Effector memory CD4-positive, alpha-beta T cell (primary cell): ENCODE data around the gene MAB21L1.

Experiments
- DNase-seq, 3 donors: peaks; one replicate each; pipeline ENCODE4 v3.0.0-alpha.2; 2020
- H3K27ac ChIP-seq: 2 replicates; pipeline ENCODE4 v1.7.0; 2013; ENCODE audit warnings: mild to moderate bottlenecking, low read length, moderate library complexity; ENCODE audit not compliant: insufficient read depth, poor library complexity, severe bottlenecking
- H3K27me3 ChIP-seq: replicated peaks from 2 replicates; pipeline ENCODE4 v1.7.0; 2013; ENCODE audit warnings: mild to moderate bottlenecking, low read length; ENCODE audit not compliant: insufficient read depth, control insufficient read depth, poor library complexity, severe bottlenecking
- H3K36me3 ChIP-seq: 2 replicates; pipeline ENCODE4 v1.7.0; 2013; ENCODE audit warnings: mild to moderate bottlenecking, low read length, moderate library complexity; ENCODE audit not compliant: control insufficient read depth, insufficient read depth
- H3K4me1 ChIP-seq: 2 replicates; pipeline ENCODE4 v1.7.0; 2013; ENCODE audit warnings: low read length, mild to moderate bottlenecking; ENCODE audit not compliant: control insufficient read depth, insufficient read depth, poor library complexity, severe bottlenecking
- H3K4me3 ChIP-seq: 2 replicates; pipeline ENCODE4 v1.7.0; 2013; ENCODE audit warnings: low read length, low read depth, mild to moderate bottlenecking; ENCODE audit not compliant: insufficient read depth, poor library complexity, severe bottlenecking
- H3K9me3 ChIP-seq: 2 replicates; pipeline ENCODE4 v1.7.0; 2013; ENCODE audit warnings: mild to moderate bottlenecking, low read length, moderate library complexity; ENCODE audit not compliant: control insufficient read depth

Gene MAB21L1

DNA sequence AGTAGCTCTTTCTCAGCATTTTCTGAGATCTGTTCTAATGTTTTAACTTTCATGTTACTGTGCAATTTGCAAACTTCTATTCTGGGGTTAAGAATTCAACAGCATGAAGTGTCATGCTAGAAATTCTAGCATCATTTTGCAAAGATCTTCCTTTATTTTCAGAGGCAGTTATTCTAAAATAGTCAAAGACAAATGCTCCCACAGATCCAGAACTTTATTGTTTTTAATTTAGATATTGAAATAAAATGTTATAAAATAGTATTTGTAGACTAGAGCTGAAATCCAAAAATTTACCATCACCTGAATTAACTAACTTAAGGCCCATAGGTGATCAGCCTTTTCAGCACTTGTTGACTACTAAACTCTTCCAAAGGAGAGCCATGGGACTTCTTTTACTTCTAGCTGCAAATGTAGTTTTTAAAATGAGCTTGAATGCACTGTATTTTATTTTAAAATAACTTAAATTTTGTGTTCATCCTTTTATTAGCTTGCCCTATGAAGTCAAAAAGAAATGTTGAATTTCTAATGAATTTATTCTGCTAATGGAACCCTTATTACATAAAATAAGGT lies 3.2 kb downstream of the MAB21L1 start:
- H3K27ac ChIP-seq, result no peak overlapping the region
- no peak for DNase-seq
- H3K27me3 ChIP-seq, result peaks cover 35% of the 10 kb centered on the region
- H3K4me1 ChIP-seq, result no peaks in the 10 kb centered on the region
- no peaks in the 10 kb centered on the region for H3K36me3 ChIP-seq
- H3K4me3 ChIP-seq, result no peak overlapping the region
- H3K9me3 ChIP-seq, result peaks cover 6% of the 10 kb centered on the region

DNA sequence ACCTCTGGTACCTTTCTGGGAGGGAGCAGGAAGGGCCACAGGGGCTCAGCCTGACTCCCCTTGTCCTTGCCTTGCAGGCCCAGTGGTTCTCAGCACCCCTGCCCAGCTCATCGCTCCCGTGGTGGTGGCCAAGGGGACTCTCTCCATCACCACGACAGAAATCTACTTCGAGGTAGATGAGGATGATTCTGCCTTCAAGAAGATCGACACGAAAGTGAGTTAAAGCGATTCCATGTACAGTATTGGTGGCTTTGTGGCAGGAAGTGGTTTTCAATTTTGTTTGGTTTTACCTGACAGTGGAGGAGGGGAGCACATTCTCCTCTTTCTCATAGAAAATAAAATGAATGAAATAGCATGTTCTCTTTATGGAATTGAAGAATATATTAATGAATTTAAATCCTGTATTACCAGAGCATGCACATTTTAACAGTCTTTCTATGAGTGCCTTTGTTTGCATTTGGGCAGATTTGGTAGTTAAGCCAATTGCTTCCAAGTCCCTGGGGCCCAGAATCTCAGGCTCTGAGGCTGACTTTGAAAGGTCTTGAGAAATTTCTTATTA lies 4.1 kb downstream of the MAB21L1 start:
- Histone ChIP-seq H3K4me3 (no peak overlapping the region), H3K9me3 (peaks cover 6% of the 10 kb centered on the region), H3K36me3 (no peaks in the 10 kb centered on the region), H3K4me1 (no peaks in the 10 kb centered on the region), H3K27ac (no peak overlapping the region), H3K27me3 (peaks cover 32% of the 10 kb centered on the region)
- no peak for DNase-seq

DNA sequence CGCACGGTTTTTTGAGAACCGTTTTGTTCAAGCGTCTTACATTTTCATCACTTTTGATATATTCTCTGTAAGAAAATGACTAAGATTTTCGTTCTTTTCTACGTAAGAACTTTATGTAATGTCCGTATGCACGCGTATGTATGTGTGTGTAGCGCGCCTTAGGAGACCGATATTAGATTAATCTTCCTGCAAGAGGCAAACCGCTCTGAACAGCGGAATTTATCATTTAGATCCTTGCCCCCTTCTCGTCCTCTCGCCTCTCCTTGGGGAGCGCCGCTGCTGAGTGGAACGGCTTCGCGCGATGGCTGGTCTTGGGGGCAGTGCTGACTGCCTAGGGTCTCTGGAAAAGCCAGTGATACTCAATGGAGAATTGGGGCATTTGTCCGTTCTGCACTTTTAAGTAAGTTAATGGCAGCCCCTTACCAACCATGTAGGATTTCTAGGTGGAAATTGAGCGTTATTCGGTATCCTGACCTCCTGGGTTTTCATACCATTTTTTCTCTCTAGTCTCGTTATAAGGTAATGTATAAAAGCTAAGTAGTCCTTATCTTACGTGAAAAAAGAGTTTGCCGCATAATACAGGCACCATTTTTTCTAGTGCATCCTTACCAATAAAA lies 4.7 kb downstream of the MAB21L1 start:
- no peaks in the 10 kb centered on the region for H3K4me1 ChIP-seq
- peaks cover 32% of the 10 kb centered on the region for H3K27me3 ChIP-seq
- H3K36me3 ChIP-seq, result no peaks in the 10 kb centered on the region
- H3K4me3 ChIP-seq, result no peak overlapping the region
- peaks cover 6% of the 10 kb centered on the region for H3K9me3 ChIP-seq
- H3K27ac ChIP-seq, result no peak overlapping the region
- no peak for DNase-seq

DNA sequence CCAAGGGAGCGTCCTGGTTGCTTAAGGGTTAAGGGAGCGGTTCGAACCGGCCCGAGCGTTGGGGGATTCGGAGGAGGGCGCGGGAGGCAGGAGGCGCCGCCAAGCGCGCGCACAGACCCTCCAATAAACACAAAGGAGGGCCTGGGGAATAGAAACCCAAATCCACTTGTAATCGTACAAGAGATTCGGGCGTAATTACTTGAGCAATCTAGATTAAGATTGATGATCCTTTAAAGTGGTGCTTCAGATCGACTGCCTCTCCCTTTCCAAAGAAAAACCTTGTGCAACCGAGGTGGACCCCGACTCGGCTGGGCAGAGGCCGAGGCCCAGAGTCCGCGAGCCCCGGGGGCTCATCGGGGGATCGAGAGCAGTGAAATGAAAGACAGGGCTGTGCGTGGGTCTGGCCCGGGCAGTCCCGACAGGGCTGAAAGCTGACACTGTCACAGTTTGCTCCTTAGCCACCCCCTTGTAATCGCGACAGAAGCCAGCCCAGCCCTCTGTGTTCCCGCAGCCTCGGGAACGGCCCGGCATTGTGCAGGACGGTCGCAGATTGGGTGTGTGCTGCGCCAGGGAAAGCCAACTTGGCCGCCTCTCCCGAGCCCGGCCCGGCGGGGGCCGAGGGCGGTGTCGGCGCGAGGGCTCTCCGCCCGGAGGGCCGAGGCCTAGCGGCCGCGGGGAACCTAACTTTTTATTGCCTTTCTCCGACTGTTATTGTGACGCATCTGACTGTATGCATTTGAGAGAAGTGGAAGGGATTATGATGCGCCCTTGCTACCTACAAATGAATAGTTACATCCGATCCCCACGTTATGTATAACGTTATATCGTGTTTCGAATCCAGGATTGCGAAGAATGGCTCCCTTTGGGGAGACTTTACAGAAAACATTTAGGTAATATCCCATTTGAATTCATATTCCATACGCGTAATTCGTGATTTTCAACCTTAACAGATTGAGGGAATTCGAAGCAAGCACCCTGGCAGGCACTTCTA lies 5.5 kb downstream of the MAB21L1 start:
- peaks cover 27% of the 10 kb centered on the region for H3K27me3 ChIP-seq
- no peak for DNase-seq
- H3K4me3 ChIP-seq, result no peak overlapping the region
- no peak overlapping the region for H3K27ac ChIP-seq
- H3K9me3 ChIP-seq, result peaks cover 6% of the 10 kb centered on the region
- no peaks in the 10 kb centered on the region for H3K4me1 ChIP-seq
- H3K36me3 ChIP-seq, result no peaks in the 10 kb centered on the region

DNA sequence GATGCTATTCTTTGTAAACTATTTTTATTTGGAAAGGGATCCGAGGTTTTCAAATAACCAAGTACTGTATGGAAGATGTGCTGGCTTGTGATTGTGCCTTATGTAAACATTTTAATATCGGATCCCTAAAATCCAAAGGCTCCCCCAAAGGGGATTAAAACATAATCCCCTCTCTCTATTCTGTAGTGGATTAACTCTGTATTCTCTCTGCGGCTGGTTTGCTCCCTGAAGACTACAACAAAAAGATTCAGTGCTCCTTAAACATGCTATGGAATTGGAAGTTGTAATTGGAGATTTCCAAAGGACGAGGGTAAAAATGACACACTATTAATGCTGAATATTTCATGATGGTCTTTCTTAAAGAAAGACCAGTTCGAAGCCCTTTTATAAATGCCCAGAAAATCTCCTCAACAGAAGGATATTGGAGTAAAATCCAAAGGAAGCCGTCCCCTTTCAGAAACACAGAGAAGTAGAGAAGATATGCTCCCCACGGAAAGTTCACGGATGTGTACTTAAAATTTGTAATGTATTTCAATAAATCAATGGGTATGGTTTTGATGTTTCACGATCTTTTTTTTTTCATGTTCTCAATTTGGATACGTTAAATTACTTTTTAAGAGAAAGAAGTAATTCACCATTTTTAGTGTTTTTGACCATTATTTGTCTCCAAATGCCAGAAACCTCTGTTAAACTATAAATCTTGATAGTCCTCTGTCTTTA lies 6.5 kb downstream of the MAB21L1 start:
- Histone ChIP-seq H3K9me3 (peaks cover 6% of the 10 kb centered on the region), H3K27me3 (peaks cover 18% of the 10 kb centered on the region), H3K36me3 (no peaks in the 10 kb centered on the region), H3K4me3 (no peak overlapping the region), H3K27ac (no peak overlapping the region), H3K4me1 (no peaks in the 10 kb centered on the region)
- no peak for DNase-seq

DNA sequence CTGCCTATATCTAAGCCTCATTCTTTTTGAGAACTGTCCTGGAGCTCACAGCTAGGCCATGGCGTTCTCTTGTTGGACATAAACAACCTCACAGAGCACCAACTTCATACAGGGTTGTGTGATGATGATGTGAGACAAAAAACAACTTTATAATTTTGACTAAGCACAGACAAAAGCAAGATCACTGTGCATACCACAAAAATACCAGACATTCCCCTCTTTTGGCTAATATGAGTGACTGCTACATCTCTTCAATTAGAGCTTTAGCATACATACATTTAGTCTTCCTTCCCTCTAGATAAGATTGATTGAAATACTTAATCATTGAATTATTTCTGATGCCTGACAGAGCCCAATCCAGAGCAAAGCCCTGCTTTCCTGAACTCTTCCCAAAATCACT lies 8.3 kb downstream of the MAB21L1 start:
- H3K36me3 ChIP-seq, result no peaks in the 10 kb centered on the region
- peaks cover 13% of the 10 kb centered on the region for H3K27me3 ChIP-seq
- no peak overlapping the region for H3K27ac ChIP-seq
- DNase-seq, result no peak
- H3K9me3 ChIP-seq, result peaks cover 6% of the 10 kb centered on the region
- no peak overlapping the region for H3K4me3 ChIP-seq
- no peaks in the 10 kb centered on the region for H3K4me1 ChIP-seq

DNA sequence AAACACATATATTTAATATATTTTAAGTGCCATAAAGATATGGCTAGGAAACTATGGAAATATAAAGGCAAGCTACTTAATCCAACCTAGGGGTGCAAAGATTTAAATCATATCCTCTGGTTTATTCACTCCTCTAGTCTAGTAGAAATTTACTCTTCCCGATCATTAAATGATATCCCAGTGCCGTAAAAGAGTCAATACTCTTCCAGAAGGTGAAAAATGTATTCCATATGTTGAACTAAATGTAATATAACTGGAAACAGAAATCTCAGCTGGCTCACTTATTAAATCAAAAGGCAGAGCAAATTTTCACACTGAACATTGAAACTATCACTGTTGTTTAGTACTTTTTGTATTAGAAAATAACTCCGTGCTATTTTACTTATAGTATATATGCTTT lies 11.1 kb downstream of the MAB21L1 start:
- Histone ChIP-seq H3K4me1 (no peaks in the 10 kb centered on the region), H3K9me3 (no peaks in the 10 kb centered on the region), H3K27ac (no peak overlapping the region), H3K4me3 (no peak overlapping the region), H3K36me3 (no peaks in the 10 kb centered on the region), H3K27me3 (peaks cover 3% of the 10 kb centered on the region)
- DNase-seq, result no peak

DNA sequence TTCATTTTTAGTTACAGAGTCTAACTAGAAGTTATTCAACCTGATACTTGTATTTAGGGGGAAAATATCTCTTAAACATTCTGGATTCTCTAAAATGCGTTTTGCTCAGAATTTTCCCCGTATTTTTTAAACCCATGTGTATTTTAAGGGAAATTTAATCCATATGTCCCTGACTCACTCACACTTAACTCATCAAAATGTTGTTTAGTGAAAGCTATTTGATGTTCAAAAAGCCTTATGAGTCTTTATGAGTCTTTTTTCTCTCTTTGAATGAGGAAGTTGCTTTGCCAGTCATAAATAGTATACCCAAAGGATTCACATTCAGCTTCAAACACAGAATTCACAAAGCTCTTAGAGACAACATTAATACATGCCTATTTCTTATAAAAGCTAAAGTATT lies 16.4 kb downstream of the MAB21L1 start:
- Histone ChIP-seq H3K36me3 (no peaks in the 10 kb centered on the region), H3K27me3 (no peaks in the 10 kb centered on the region), H3K27ac (no peak overlapping the region), H3K9me3 (no peaks in the 10 kb centered on the region), H3K4me1 (no peaks in the 10 kb centered on the region), H3K4me3 (no peak overlapping the region)
- no peak for DNase-seq

DNA sequence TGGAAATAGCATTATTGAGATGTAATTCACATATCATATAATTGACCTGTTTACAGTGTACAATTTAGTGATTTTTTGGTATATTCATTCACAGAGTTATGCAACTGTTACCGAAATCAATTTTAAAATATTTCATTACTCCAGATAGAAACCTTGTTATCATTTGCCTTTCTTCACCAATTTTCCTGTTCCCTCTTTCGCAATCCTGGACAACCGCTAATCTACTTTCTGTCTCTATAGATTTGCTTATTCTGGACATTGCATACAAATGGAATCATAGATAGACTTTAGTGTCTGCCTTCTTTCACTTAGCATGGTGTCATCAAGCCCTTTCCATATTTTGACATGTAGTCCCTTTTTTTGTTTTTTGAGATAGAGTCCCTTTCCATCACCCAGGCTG lies 19.2 kb downstream of the MAB21L1 start:
- no peak overlapping the region for H3K4me3 ChIP-seq
- H3K27ac ChIP-seq, result no peak overlapping the region
- no peaks in the 10 kb centered on the region for H3K27me3 ChIP-seq
- H3K36me3 ChIP-seq, result no peaks in the 10 kb centered on the region
- no peaks in the 10 kb centered on the region for H3K4me1 ChIP-seq
- no peak for DNase-seq
- H3K9me3 ChIP-seq, result no peaks in the 10 kb centered on the region
